GM21447 (cell line): ENCODE results near the gene RFPL3.
"Not testable (repeated sequence)": the region's sequence is repeated elsewhere in the genome, so short reads cannot be mapped to it uniquely, and the experiment has no call there.

Experiments
- ATAC-seq: cut with Tn5 transposase; IDR thresholded peaks from one replicate; pipeline ENCODE4 v1.9.1; 2021; ENCODE audit not compliant: unreplicated experiment

RFPL3 gene

GRCh38 chr22:32352681-32353080 is 5.0 kb upstream of the RFPL3 start:
- no peak for ATAC-seq

- ATAC-seq: no peak
Observed at GRCh38 chr22:32353292-32353691, 4.4 kb upstream of the RFPL3 start.

GRCh38 chr22:32353840-32354239 is 3.8 kb upstream of the RFPL3 start:
- no peak for ATAC-seq

GRCh38 chr22:32354360-32355351 is 3.0 kb upstream of the RFPL3 start:
- ATAC-seq: no peak

- no peak for ATAC-seq
Observed at GRCh38 chr22:32355760-32356159, 1.9 kb upstream of the RFPL3 start.

- ATAC-seq: not testable (repeated sequence)
Observed at GRCh38 chr22:32360096-32360495, 2.4 kb downstream of the RFPL3 start.

GRCh38 chr22:32361257-32361656 is 3.6 kb downstream of the RFPL3 start:
- no peak for ATAC-seq

- no peak for ATAC-seq
Observed at GRCh38 chr22:32364210-32364609, 6.5 kb downstream of the RFPL3 start.

GRCh38 chr22:32375678-32376450 is 18.2 kb downstream of the RFPL3 start:
- ATAC-seq: no peak

GRCh38 chr22:32376681-32377080 is 19.0 kb downstream of the RFPL3 start:
- no peak for ATAC-seq

- no peak for ATAC-seq
Observed at GRCh38 chr22:32378707-32379272, 21.1 kb downstream of the RFPL3 start.

- no peak for ATAC-seq
Observed at GRCh38 chr22:32380991-32381390, 23.3 kb downstream of the RFPL3 start.

GRCh38 chr22:32385681-32386080 is 28.0 kb downstream of the RFPL3 start:
- no peak for ATAC-seq

- no peak for ATAC-seq
Observed at GRCh38 chr22:32389685-32390084, 32.0 kb downstream of the RFPL3 start.

GRCh38 chr22:32395107-32395506 is 37.4 kb downstream of the RFPL3 start:
- ATAC-seq: no peak

GRCh38 chr22:32396255-32396654 is 38.6 kb downstream of the RFPL3 start:
- no peak for ATAC-seq

GRCh38 chr22:32396746-32397145 is 39.1 kb downstream of the RFPL3 start:
- ATAC-seq: no peak

- no peak for ATAC-seq
Observed at GRCh38 chr22:32401486-32401885, 43.8 kb downstream of the RFPL3 start.

GRCh38 chr22:32404021-32404420 is 46.4 kb downstream of the RFPL3 start:
- no peak for ATAC-seq

- ATAC-seq: no peak
Observed at GRCh38 chr22:32407312-32407711, 49.6 kb downstream of the RFPL3 start.

GRCh38 chr22:32407936-32408335 is 50.3 kb downstream of the RFPL3 start:
- ATAC-seq: no peak

GRCh38 chr22:32409977-32410376 is 52.3 kb downstream of the RFPL3 start:
- ATAC-seq: no peak
